HEK293 (cell line): ENCODE measurements around the gene SLC39A7.

Experiments used
- CTCF ChIA-PET: fragments of 350-600 bp; formaldehyde crosslinking; extraction: SDS; loops from one replicate; lab custom pipeline; 2021; ENCODE audit warnings: antibody characterized with exemption; lab: Yijun Ruan, JAX
- POLR2A ChIA-PET: fragments of 300-600 bp; formaldehyde crosslinking; extraction: SDS; loops from one replicate; lab custom pipeline; 2020; ENCODE audit warnings: antibody characterized with exemption, inconsistent platforms; lab: Yijun Ruan, JAX
- H3K27ac ChIP-seq: fragments of 200-500 bp; sonication (Bioruptor generic); 2 replicates; pipeline ENCODE4 v1.5.1; 2014; ENCODE audit warnings: low read depth, low read length, control low read depth, inconsistent platforms; ENCODE audit errors: extremely low read depth
- H3K36me3 ChIP-seq, 2 experiments: fragments of 200-500 bp in 1 of 2; sonication (Bioruptor generic) in 1 of 2; 1 replicate in 1 of 2; 2 replicates in 1 of 2; pipeline ENCODE4 v1.5.1; 2014 to 2017; ENCODE audit warnings: inconsistent platforms in 2 of 2, low read length in 2 of 2; ENCODE audit not compliant: control insufficient read depth in 2 of 2, insufficient read depth in 1 of 2
- H3K4me1 ChIP-seq: fragments of 200-500 bp; sonication (Bioruptor generic); 2 replicates; pipeline ENCODE4 v1.5.1; 2014; ENCODE audit warnings: mild to moderate bottlenecking, low read length, inconsistent platforms; ENCODE audit not compliant: control insufficient read depth, insufficient read depth
- H3K4me3 ChIP-seq: 2 replicates; pipeline ENCODE4 v1.5.1; 2011; ENCODE audit warnings: low read depth, mild to moderate bottlenecking, control low read depth, low read length, moderate library complexity
- H3K9me3 ChIP-seq: fragments of 200-500 bp; sonication (Bioruptor generic); 2 replicates; pipeline ENCODE4 v1.5.1; 2014; ENCODE audit warnings: low read depth, low read length, inconsistent platforms; ENCODE audit not compliant: control insufficient read depth, insufficient read depth
- IKZF3 ChIP-seq: fragments of 450-650 bp; IDR thresholded peaks from 2 replicates; pipeline ENCODE4 v1.5.0; 2018; ENCODE audit warnings: missing biosample characterization, mild to moderate bottlenecking, missing genetic modification characterization, moderate library complexity
- OVOL3 ChIP-seq: fragments of 450-650 bp; formaldehyde crosslinking; IDR thresholded peaks from 2 replicates; pipeline ENCODE4 v1.5.1; 2016; ENCODE audit warnings: missing biosample characterization, missing genetic modification characterization
- PBX3 ChIP-seq: sonication (generic); formaldehyde crosslinking; IDR thresholded peaks from 2 replicates; pipeline ENCODE4 v1.8.1; 2022; ENCODE audit warnings: mild to moderate bottlenecking, moderate library complexity, missing genetic modification reagents
- RBAK ChIP-seq: fragments of 450-650 bp; formaldehyde crosslinking; IDR thresholded peaks from 2 replicates; pipeline ENCODE4 v1.5.1; 2016; ENCODE audit warnings: missing biosample characterization, missing genetic modification characterization
- WT1 ChIP-seq: fragments of 450-650 bp; formaldehyde crosslinking; IDR thresholded peaks from 2 replicates; pipeline ENCODE4 v1.5.1; 2016; ENCODE audit warnings: missing biosample characterization, missing genetic modification characterization
- ZEB2 ChIP-seq: fragments of 450-650 bp; formaldehyde crosslinking; IDR thresholded peaks from 2 replicates; pipeline ENCODE4 v1.5.1; 2016; ENCODE audit warnings: missing biosample characterization, missing genetic modification characterization
- ZFP37 ChIP-seq: fragments of 450-650 bp; formaldehyde crosslinking; IDR thresholded peaks from 2 replicates; pipeline ENCODE4 v1.5.1; 2016; ENCODE audit warnings: missing biosample characterization, missing genetic modification characterization
- ZNF302 ChIP-seq: fragments of 450-650 bp; formaldehyde crosslinking; IDR thresholded peaks from 2 replicates; pipeline ENCODE4 v1.5.1; 2016; ENCODE audit warnings: missing biosample characterization, missing genetic modification characterization, low read depth
- ZNF324 ChIP-seq: fragments of 450-650 bp; formaldehyde crosslinking; IDR thresholded peaks from 2 replicates; pipeline ENCODE4 v1.5.1; 2016; ENCODE audit warnings: missing biosample characterization, missing genetic modification characterization
- ZNF37A ChIP-seq: fragments of 450-650 bp; IDR thresholded peaks from 2 replicates; pipeline ENCODE4 v1.5.1; 2018; ENCODE audit warnings: missing biosample characterization, missing genetic modification characterization
- ZNF488 ChIP-seq: fragments of 450-650 bp; formaldehyde crosslinking; IDR thresholded peaks from 2 replicates; pipeline ENCODE4 v1.5.1; 2016; ENCODE audit warnings: missing biosample characterization, missing genetic modification characterization
- ZNF658 ChIP-seq: fragments of 450-650 bp; formaldehyde crosslinking; IDR thresholded peaks from 2 replicates; pipeline ENCODE4; 2016; ENCODE audit warnings: missing biosample characterization, missing genetic modification characterization
- ZNF707 ChIP-seq: fragments of 450-650 bp; formaldehyde crosslinking; IDR thresholded peaks from 2 replicates; pipeline ENCODE4 v1.5.1; 2016; ENCODE audit warnings: missing biosample characterization, missing genetic modification characterization
- ZNF830 ChIP-seq: fragments of 450-650 bp; IDR thresholded peaks from 2 replicates; pipeline ENCODE4 v1.5.0; 2018; ENCODE audit warnings: missing biosample characterization, missing genetic modification characterization, low read depth, mild to moderate bottlenecking, moderate library complexity
- TF ChIP-seq, protein P1 (sequence below): fragments of 450-650 bp; formaldehyde crosslinking; IDR thresholded peaks from 2 replicates; pipeline ENCODE4 v1.5.1; 2016; ENCODE audit warnings: missing biosample characterization, missing genetic modification characterization, borderline replicate concordance
- TF ChIP-seq, protein P2 (sequence below): fragments of 450-650 bp; formaldehyde crosslinking; IDR thresholded peaks from 2 replicates; pipeline ENCODE4; 2016; ENCODE audit warnings: missing biosample characterization, missing genetic modification characterization
- TF ChIP-seq, protein P3 (sequence below): fragments of 450-650 bp; formaldehyde crosslinking; IDR thresholded peaks from 2 replicates; pipeline ENCODE4 v1.5.1; 2016; ENCODE audit warnings: missing biosample characterization, missing genetic modification characterization

SLC39A7 gene

GRCh38 chr6:33192105-33192646, 8.5 kb upstream of the SLC39A7 start, which contains the start of gene COL11A2:
Gene COL11A2 (minus strand): TSS chr6:33192467. CDS start chr6:33192240, 227 bp downstream.
- POLR2A ChIA-PET = no interaction called here
- CTCF ChIA-PET = interaction anchor here (0.5 to 1.0 kb wide), 2 partner anchors 18 to 128 kb away, joined by 3 read pairs; no protein-coding TSS in a partner anchor

More at GRCh38 chr6:33192105-33192646, 8.5 kb upstream of the SLC39A7 start, which contains the start of gene COL11A2:
- H3K4me1 ChIP-seq = peaks cover 3% of the 10 kb centered on the region; the same call in 1 of the 2 replicates
- peaks cover 16 to 36% of the 10 kb centered on the region in 2 experiments; a peak in 2 of 3 replicates for H3K36me3 ChIP-seq
- H3K4me3 ChIP-seq = peak within 1 kb of the TSS; percentile 5
- 0 out of 2 replicates have a peak within 1 kb of the TSS, but pooled peaks have one; percentile 22 for H3K27ac ChIP-seq
- H3K9me3 ChIP-seq = no peaks in the 10 kb centered on the region
- no peak for TF ChIP-seq ZNF488 (tag by site-specific recombination)
- TF ChIP-seq WT1 (tag by site-specific recombination) = no peak
- TF ChIP-seq RBAK = no peak
- no peak for TF ChIP-seq ZNF324 (tag by site-specific recombination)
- TF ChIP-seq IKZF3 (tag by site-specific recombination) = no peak
- TF ChIP-seq ZNF707 = no peak
- TF ChIP-seq ZFP37 (tag by site-specific recombination) = no peak
- TF ChIP-seq ZNF658 (tag by site-specific recombination) = no peak
- no peak for TF ChIP-seq ZNF302
- TF ChIP-seq, protein P1, sequence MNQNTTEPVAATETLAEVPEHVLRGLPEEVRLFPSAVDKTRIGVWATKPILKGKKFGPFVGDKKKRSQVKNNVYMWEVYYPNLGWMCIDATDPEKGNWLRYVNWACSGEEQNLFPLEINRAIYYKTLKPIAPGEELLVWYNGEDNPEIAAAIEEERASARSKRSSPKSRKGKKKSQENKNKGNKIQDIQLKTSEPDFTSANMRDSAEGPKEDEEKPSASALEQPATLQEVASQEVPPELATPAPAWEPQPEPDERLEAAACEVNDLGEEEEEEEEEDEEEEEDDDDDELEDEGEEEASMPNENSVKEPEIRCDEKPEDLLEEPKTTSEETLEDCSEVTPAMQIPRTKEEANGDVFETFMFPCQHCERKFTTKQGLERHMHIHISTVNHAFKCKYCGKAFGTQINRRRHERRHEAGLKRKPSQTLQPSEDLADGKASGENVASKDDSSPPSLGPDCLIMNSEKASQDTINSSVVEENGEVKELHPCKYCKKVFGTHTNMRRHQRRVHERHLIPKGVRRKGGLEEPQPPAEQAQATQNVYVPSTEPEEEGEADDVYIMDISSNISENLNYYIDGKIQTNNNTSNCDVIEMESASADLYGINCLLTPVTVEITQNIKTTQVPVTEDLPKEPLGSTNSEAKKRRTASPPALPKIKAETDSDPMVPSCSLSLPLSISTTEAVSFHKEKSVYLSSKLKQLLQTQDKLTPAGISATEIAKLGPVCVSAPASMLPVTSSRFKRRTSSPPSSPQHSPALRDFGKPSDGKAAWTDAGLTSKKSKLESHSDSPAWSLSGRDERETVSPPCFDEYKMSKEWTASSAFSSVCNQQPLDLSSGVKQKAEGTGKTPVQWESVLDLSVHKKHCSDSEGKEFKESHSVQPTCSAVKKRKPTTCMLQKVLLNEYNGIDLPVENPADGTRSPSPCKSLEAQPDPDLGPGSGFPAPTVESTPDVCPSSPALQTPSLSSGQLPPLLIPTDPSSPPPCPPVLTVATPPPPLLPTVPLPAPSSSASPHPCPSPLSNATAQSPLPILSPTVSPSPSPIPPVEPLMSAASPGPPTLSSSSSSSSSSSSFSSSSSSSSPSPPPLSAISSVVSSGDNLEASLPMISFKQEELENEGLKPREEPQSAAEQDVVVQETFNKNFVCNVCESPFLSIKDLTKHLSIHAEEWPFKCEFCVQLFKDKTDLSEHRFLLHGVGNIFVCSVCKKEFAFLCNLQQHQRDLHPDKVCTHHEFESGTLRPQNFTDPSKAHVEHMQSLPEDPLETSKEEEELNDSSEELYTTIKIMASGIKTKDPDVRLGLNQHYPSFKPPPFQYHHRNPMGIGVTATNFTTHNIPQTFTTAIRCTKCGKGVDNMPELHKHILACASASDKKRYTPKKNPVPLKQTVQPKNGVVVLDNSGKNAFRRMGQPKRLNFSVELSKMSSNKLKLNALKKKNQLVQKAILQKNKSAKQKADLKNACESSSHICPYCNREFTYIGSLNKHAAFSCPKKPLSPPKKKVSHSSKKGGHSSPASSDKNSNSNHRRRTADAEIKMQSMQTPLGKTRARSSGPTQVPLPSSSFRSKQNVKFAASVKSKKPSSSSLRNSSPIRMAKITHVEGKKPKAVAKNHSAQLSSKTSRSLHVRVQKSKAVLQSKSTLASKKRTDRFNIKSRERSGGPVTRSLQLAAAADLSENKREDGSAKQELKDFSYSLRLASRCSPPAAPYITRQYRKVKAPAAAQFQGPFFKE (tag by site-specific recombination) = no peak
- TF ChIP-seq ZNF830 = no peak
- TF ChIP-seq ZEB2 = no peak
- TF ChIP-seq, protein P2, sequence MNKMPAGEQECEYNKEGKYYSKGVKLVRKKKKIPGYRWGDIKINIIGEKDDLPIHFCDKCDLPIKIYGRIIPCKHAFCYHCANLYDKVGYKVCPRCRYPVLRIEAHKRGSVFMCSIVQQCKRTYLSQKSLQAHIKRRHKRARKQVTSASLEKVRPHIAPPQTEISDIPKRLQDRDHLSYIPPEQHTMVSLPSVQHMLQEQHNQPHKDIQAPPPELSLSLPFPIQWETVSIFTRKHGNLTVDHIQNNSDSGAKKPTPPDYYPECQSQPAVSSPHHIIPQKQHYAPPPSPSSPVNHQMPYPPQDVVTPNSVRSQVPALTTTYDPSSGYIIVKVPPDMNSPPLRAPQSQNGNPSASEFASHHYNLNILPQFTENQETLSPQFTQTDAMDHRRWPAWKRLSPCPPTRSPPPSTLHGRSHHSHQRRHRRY (tag by site-specific recombination) = no peak
- TF ChIP-seq OVOL3 = no peak
- TF ChIP-seq ZNF37A (tag by site-specific recombination) = no peak
- no peak for TF ChIP-seq PBX3
- TF ChIP-seq, protein P3, sequence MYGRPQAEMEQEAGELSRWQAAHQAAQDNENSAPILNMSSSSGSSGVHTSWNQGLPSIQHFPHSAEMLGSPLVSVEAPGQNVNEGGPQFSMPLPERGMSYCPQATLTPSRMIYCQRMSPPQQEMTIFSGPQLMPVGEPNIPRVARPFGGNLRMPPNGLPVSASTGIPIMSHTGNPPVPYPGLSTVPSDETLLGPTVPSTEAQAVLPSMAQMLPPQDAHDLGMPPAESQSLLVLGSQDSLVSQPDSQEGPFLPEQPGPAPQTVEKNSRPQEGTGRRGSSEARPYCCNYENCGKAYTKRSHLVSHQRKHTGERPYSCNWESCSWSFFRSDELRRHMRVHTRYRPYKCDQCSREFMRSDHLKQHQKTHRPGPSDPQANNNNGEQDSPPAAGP (tag by site-specific recombination) = no peak
